Right lobe of liver (tissue), 4 donors: ENCODE measurements around the gene MYOT.

Experiments used
- CTCF ChIP-seq, 4 donors: fragments of 200-600 bp in 3 of 4; fragments of 450-650 bp in 1 of 4; IDR thresholded peaks; one replicate each; pipeline versions ENCODE4 v1.5.1 to v1.8.0; 2016 to 2022; ENCODE audit warnings: antibody characterized with exemption in 4 of 4, mild to moderate bottlenecking in 2 of 4
- POLR2A ChIP-seq: fragments of 450-650 bp; IDR thresholded peaks from one replicate; pipeline ENCODE4 v1.6.1; 2017; ENCODE audit warnings: antibody characterized with exemption, mild to moderate bottlenecking
- donor health status: DM: no; HTN: no; CAD: no.
- donor health status: DM: no; HTN: no; CAD: no.
- donor health status: DM: no; HTN: yes; CAD: no.

- TF ChIP-seq CTCF (IDR thresholded peaks at IDR 0.05) (no peak), POLR2A (no peak)
These were observed 34.2 kb upstream of the MYOT start for GRCh38 chr5:137833463-137833862.
